Stimulated activated CD8-positive, alpha-beta memory T cell treated with anti-CD3 and anti-CD28 coated beads, Interleukin-7, amount 100 ng/mL, for 4 hours (primary cell): ENCODE results near the gene LRRC7.

ENCODE experiments used
- DNase-seq, 2 donors: peaks; one replicate each; pipeline ENCODE4 v3.0.0-alpha.2; 2020; ENCODE audit warnings: low read depth in 2 of 2

Gene LRRC7

DNA sequence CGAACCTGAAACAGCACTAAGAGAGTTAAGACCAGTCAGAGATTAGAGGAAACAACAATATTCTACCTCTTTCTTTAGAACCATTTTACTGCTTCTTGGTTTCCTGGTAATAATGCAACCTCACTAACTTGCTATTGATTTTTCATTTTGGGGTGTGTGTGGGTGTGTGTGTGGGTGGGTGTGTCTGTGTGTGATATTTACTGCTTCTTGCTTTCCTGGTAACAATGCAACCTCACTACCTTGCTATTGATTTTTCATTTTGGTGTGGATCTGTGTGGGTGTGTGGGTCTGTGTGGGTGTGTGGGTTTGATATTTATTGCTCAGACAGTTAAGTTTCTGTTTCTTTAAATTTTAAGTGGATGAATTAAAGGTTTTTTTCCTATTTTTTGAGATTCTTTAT is 208.8 kb downstream of the LRRC7 start:
- DNase-seq = no peak

DNA sequence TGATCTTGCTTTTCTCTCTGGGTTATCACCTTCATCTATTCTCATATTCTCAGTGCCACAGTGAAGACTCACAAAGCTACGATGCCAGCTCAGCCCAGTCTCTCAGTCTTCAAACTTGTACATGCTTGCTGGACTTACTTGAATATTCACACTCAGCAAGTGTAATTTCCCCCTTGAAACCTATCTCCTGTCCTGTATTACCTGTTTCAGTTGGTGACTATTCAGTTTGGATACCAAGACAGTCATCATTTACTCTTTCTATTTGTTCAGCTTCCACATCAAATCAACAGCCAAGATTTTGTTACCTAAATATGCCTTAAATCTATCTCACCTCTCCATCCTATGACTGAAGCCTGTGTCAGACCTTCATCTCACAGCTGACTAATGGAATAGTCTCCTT is 209.7 kb downstream of the LRRC7 start:
- no peak for DNase-seq

DNA sequence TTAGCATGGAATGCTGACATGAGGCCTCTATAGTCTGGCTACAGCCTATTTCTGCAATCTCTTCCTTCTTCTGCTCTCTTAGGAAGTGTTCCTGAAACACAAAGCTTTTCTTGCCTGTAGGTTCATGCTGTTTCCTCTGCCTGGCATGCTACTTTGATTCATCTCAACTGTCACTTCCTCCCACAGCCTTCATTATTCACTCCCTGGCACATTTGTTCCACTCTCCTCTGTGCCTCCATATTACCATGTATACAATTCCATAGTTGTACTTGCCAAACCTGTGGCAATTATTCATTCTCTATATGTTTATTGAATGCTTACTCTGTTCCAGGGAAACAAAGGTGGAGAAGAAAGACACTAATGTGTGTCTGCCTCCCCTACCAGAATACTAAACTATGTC is 210.2 kb downstream of the LRRC7 start:
- DNase-seq = no peak

DNA sequence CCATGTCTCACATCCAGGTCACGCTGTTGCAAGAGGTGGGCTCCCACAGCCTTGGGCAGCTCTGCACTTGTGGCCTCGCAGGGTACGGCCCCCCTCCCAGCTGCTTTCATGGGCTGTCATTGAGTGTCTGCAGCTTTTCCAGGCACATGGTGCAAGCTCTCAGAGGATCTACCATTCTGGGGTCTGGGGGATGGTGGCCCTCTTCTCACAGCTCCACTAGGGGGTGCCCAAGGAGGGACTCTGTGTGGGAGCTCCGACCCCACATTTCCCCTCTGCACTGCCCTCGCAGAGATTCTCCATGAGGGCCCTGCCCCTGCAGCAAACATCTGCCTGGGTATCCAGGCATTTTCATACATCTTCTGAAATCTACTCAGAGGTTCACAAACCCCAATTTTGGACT is 219.4 kb downstream of the LRRC7 start:
- DNase-seq = no peak

DNA sequence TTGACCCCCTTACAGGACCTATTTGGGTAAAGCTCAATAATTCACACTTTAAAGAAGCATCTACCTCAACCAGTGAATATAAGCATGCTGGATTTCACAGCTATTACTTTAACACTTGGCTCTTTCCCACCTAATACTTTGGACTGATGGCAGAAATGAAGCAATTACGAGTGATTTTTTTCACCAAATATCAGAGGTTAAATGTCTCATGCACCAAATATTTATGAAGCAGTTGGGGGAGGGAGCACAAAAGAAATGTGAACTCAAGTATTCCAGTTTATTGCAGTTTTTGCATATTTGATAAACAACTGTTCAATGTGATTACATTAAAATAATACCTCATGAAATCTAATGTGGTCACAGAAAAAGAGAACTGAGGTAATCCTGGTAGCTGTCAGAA is 223.6 kb downstream of the LRRC7 start:
- no peak for DNase-seq

DNA sequence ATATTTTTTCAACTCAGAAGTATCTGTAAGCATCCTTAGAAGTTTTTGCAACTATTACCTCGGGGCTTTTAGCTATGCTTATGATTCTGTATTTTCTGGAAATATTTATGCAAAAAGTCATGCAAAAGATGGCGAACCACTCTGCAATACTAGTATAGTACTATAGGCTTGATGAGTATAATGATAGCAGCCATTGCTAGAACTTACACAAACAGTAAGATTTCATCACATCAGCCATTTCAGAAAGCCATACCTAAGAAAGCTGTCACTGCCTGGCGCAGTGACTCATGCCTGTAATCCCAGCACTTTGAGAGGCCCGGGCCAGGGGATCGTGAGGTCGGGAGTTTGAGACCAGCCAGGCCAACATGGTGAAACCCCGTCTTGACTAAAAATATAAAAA is 227.1 kb downstream of the LRRC7 start:
- DNase-seq = no peak

DNA sequence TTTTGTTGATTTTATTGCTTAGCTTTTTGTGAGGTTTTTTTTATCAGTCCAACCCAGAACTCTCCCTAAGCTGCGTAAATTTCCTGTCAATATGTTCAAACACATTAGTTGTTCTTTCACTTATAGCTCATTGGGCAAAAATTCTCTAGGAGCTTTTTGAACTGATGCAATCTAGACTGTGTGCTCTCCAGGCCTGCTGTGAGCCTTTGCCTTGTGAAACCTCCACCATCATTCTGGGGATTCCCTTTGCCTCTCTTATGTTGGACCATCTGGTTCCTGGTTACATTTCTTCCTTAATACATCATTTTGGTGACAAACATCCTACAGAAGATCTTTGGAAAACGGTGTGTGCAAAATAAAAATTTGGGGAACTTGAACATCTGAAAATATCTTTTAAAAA is 247.2 kb downstream of the LRRC7 start:
- DNase-seq = no peak

DNA sequence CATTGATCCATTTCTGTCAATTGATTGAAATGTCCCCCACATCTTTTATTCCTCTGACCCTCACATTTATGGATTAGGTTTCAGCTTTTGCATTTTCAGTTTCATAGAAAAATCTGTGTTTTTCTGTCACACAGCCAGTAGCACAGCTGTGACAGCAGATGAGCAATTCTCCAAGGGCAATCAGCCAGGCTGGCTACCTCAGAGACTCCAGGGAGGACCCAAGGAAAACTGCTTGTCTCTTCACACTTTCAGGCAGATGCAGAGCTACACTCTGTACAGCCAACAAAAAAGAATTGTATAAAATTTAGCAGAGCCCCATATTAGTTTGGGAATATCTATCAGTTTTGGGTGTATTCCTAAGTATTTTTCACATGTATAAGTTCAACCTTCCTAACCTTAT is 257.2 kb downstream of the LRRC7 start:
- DNase-seq = no peak

DNA sequence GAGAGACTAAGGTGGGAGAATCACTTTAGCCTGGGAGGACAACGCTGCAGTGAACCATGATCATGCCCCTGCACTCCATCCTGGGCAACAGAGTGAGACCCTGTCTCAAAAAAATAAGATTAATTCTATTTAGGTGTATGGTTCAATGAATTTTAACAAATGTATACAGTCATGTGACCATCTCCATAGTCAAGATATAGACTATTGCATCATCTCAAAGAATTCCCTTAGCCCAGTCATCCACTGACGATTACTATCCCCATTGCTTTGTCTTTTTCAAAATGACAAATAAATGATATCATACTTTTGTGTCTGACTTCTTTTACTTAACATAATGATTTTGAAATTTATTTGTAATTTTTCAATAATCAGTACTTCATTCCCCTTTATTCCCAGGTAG is 260.0 kb downstream of the LRRC7 start:
- DNase-seq = no peak

DNA sequence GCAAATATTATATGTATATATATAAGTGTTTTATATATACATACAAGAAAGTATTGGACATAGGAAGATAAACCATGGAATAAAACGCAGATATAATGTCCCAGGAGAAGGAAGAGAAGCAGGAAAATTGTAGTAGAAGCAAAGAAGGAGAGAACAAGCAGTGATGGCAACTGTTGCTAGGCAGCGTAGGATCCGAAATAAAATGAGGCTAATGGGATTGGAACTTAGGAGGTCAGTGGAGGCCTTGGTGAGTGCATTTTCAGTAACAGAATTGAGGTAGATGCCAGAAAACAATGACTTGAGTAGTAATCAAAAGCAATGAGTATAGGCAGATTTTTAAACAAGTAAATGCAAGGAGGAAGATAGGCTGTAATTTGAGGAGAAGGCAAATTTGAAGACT is 265.8 kb downstream of the LRRC7 start:
- no peak for DNase-seq

DNA sequence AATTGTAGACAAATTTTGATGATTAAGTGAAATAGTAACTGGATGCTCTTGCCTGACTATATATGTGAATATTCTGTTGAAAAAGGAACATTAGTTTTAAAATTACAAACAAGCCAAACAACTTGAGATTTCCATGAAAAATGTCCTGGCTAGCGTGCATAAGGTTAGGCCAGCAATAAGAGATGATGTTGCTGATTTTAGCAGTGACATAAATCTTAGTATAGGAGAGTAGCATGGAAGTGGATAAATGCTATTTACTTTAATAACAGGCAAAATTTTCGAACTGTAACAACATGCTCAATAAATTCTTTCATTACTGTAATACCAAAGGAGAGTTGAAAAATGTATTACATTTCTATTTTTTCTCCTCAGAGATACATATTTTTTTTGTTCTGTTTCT is 266.6 kb downstream of the LRRC7 start:
- DNase-seq = no peak

DNA sequence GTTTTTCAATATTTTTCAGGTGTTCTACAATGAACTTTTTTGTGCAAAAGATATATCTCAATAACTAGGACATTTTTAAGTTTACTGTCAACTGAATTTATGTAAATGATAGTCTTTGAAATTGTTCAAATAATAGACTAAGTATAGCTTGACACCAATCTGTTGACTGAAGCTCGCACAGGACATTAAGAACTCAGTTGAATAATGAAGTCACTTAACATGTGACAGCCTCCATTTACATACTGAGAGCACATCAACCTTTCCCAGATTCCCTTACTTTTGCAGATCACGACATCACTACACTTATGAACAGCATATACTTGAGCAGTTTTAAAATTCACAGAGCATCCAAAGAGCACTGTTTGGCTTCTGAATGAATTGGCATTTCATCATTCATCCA is 268.2 kb downstream of the LRRC7 start:
- DNase-seq = no peak

DNA sequence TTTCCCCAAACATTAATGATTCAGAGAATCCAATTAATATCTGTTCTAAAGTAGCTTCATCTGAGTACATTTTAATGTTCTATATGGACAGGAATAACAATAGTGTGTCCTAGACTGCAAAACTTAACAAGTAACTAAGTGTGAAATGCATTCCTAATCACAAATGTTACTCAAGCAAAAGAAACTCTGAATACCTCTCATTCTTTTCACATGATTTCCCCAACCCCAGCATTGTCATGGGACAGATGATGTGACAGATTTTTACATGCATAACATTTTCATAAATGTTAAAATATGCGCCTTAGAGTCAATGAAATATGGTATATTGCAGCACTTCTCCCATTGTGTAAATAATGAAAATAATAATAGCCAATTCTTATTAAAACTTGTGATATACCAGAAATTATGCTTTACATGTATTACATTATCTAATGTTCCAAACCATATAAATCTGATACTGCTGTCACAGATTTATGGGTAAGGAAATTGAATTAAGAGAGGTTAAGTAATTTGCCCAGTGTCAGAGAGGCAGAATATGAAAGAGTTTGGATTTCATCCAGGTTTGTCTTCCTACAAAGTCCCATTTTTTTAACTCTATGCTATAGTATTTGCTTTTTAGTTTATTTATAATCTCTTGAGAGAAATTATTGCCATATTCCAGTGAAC is 269.4 kb downstream of the LRRC7 start:
- no peak for DNase-seq

DNA sequence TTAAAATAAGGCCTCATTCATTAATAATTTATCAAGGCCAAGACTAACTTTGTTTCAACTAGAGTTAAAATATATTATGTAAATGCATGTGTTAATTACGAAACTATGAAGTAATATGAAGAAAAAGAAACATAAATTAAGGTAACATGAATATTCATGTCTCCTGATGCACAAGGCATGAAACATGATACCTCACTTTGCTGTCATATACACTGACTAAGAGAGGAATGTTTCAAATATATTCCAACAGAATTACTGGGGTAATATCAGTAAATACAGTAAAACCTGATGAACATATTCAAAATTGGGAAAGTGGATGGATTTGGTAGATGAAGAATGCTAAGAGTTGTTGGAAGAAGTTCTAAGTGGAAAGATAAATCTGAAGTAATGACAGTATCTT is 274.6 kb downstream of the LRRC7 start:
- DNase-seq = no peak

DNA sequence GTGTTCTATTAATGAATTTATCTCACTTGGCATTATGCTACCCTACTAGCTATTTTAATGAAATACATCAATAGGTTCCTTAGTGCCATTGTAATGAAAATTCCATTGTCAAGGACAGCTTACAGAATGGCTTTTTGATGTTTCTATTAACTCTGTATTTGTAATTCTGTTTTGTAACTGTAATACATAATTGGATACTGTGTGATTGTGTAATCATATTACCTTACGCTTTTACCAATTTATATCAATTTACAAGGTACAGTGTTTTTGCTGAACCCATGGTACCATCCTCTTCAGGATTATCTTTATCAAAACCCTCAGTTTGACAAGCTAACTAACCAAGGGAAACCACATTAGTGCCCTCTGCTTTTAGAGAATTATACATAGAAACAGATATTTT is 277.9 kb downstream of the LRRC7 start:
- DNase-seq = no peak

DNA sequence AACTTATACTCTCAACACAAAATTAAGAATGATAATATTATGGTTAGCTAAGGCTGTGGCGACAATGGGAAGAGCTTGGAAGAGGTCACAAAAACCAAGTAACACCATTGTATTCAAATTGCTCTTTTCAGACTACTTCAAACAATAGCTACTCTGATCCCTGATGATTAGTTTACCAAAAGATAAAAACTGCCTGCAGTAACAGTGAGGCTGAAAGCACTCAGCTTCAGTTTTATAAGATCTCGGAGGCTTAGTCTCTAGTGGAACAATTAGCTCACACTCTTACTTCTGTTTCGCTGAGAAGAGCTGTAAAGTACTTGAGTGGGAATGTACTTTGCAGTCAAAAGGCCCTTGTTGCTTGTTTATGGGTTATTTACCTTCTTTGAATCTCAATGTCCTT is 278.5 kb downstream of the LRRC7 start:
- DNase-seq = no peak

DNA sequence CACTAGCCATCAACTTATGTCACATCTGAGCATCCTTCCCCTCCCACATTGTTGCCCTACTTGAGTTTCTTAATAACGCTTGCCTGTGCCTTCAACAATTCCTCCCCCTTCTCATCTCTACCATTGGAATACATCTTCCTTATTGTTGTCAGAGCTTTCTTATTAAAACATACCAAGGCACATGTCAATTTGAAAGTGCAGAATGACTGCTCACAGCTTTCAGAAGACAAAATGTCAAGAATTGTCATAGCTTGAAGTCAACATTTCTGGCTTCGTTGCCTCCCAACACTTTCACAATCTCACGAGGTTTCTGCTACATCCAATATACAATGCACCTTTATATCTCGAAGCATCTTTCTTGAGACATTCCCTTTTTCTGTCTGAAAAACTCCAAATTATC is 279.9 kb downstream of the LRRC7 start:
- DNase-seq = no peak

DNA sequence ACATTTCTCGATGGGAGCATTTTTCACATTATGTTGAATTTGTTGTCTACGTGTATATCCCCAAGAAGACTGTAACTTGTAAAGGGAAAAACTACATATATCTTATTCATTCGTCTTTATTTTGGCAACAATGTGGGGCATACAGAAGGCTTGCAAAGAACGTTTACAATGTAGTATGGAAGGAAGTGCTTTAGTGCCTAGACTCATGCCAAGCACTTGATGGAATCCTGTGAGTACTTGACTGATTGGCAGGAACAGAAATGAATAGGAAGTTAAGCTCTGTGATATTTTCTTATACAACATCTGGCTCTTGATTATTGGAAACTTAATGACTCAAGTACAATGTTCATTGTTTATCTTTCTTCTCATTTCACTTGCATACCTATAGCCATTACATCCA is 284.4 kb downstream of the LRRC7 start:
- no peak for DNase-seq

DNA sequence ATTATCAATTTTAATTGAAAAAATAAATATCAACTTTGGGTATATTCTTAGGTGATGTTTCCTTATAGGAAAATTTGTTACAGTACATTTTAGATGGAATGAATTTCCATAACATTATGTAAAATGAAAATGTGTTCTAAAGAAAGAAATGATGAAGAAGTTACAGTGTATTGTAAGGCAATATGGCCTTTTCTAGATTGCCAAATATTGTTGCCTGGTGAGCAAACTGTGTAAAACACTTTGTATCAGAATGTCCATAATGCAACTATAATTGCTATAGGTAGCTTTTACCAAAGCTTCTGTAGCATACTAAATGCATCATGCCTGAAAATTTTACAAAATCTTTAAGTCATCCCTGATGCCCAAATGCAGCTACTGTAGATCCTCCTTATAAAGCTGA is 285.0 kb downstream of the LRRC7 start:
- no peak for DNase-seq

DNA sequence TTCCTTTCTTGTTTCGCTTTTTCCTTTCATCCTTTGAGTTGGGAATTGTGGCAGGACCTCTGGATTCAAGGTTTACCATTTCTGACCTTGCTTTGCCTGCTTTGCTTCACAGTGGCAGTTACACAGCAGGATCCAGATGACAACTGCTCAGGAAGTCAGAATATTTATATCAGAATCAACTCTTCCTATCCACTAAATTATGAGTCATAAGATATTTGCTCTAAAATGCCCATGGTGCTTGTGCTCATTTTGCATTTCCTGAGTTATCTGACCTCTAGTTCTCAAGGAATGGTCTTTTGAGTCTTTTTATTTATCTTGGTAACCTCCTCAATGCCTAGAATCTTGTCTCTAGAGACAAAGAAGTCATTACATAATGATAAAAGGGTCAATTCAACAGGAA is 290.8 kb downstream of the LRRC7 start:
- DNase-seq = no peak

DNA sequence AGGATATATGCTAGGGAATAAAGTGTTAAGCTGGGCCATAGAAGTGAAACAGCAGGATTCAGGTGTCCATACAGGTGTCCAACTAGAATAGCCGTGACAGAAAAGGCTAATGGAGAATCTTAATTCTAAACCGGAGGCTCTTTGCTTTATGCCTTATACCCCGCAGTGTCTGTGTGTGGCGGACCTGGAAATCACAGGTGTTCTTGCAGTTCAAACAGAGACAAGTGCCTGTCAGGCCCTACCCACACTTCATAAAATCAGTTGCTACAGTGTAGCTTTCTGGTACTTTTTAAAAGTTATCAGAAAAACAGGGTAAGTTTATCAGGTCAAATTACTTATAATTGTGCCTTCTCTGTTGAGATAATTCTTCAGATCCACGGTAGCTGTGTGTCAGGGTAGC is 293.9 kb downstream of the LRRC7 start:
- DNase-seq = no peak

DNA sequence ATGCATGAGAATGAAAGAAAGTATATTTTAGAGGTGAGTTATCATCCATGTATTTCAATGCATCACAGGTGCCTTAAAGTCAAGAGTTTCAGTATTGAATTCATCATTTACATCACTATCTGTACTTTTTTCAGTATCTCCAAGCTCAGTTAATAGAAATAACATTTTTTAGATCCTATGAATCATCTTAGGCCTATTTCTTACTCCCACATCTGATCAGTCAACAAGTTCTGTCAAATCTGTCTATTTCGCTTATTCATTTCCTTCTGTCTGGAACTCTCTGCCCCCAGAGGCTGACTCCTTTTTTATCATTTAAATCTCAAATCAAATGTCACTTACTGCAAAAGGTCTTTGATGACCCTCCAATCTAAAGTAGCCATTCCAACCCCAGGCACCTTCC is 295.2 kb downstream of the LRRC7 start:
- DNase-seq = no peak

DNA sequence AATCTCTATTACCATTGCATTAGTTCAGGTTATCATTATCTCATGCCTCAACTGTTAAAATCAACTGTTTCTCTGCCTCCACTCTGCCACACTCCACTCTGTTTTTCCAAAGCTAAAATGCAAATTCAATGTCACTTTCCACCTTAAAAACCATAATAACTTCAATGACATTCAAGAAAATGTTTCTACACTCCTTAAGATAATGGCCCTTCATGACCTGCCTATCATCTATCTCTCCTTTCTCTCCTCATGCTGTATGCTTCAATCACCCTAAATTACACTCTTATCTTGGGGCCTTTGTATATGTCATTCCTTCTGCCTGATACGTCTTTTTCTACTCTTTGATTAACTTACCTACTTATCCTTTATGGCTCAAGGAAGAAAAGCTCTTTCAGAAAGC is 296.0 kb downstream of the LRRC7 start:
- no peak for DNase-seq

DNA sequence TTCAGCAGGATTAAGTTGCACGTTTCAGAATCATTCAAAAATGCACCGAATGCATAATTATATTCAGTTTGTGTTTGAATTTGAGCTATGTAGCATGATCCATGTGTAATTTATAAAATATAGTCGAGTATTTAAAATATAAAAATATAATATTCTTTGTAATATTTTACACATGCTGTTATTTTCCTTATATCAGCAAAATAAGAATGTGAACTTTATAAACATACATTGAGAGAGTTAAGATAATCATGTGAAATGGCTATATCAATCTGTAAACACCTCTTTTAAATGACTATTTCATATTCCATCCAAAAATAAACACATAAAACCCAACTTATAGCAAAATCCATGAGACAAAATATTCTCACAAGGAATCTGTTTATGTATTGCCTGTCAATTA is 303.7 kb downstream of the LRRC7 start:
- no peak for DNase-seq

DNA sequence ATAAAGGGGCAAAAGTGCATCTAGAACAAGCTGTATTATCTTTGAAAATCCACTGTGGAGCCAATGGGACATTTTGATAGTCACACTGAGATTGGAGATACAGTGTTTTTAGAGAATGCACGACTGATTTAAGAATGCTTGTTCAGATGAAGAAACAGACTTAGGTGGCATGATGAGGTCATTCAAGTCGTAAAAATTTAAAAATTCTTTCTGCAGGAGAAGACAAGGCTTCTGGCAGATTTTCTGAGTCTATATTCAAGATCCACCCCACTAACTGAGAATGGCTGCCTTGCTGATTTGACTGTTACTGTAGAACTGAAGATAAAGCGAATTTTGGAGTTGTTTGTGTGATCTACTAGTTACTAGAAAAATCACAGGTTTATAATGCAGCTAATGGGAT is 310.6 kb downstream of the LRRC7 start:
- DNase-seq = no peak
